Liver (tissue), 9 donors: Measurements from ENCODE around the gene SAMD4A. TPM values are rescaled to one million over a fixed set of nuclear protein-coding genes. Genes with fewer than 3 reads are reported as not detected.

Source experiments
- DNase-seq: peaks from one replicate; pipeline ENCODE4 v3.0.0-alpha.2; 2017; ENCODE audit warnings: low spot score
- H3K27ac ChIP-seq, 2 donors: one replicate each; pipeline ENCODE4 v1.7.0; 2013; ENCODE audit warnings: inconsistent platforms in 2 of 2, low read length in 2 of 2, control low read depth in 1 of 2, low read depth in 1 of 2, mild to moderate bottlenecking in 1 of 2
- H3K27me3 ChIP-seq, 4 donors: one replicate each; pipeline versions ENCODE4 v1.6.1 to v1.7.0; 2013; ENCODE audit warnings: low read length in 3 of 4, inconsistent platforms in 1 of 4, mild to moderate bottlenecking in 1 of 4, moderate library complexity in 1 of 4; ENCODE audit not compliant: control insufficient read depth in 4 of 4, insufficient read depth in 4 of 4
- H3K36me3 ChIP-seq, 4 donors: one replicate each; pipeline versions ENCODE4 v1.6.1 to v1.7.0; 2013; ENCODE audit warnings: low read length in 3 of 4, mild to moderate bottlenecking in 3 of 4, low read depth in 1 of 4, moderate library complexity in 1 of 4; ENCODE audit not compliant: control insufficient read depth in 4 of 4, insufficient read depth in 3 of 4
- H3K4me1 ChIP-seq, 4 donors: one replicate each; pipeline versions ENCODE4 v1.6.1 to v1.7.0; 2013; ENCODE audit warnings: low read length in 3 of 4, mild to moderate bottlenecking in 3 of 4, moderate library complexity in 1 of 4; ENCODE audit not compliant: control insufficient read depth in 4 of 4, insufficient read depth in 4 of 4
- H3K4me3 ChIP-seq, 3 donors: one replicate each; pipeline versions ENCODE4 v1.6.1 to v1.7.0; 2013; ENCODE audit warnings: low read length in 3 of 3, control low read depth in 1 of 3, low read depth in 1 of 3, mild to moderate bottlenecking in 1 of 3
- H3K9ac ChIP-seq, 2 donors: one replicate each; pipeline ENCODE4 v1.7.0; 2013; ENCODE audit warnings: low read length in 2 of 2, mild to moderate bottlenecking in 2 of 2, moderate library complexity in 2 of 2, control low read depth in 1 of 2, low read depth in 1 of 2
- H3K9me3 ChIP-seq, 4 donors: one replicate each; pipeline versions ENCODE4 v1.6.1 to v1.7.0; 2013; ENCODE audit warnings: low read length in 3 of 4; ENCODE audit not compliant: control insufficient read depth in 4 of 4
- EGR1 ChIP-seq, 2 donors: IDR thresholded peaks; 2 replicates each; pipeline ENCODE4 v1.6.1; 2016 to 2018; ENCODE audit warnings: antibody characterized with exemption in 2 of 2, low read depth in 2 of 2
- FOXA2 ChIP-seq: IDR thresholded peaks from 2 replicates; pipeline ENCODE4 v1.6.1; 2016; ENCODE audit warnings: antibody characterized with exemption
- GABPA ChIP-seq, 2 donors: IDR thresholded peaks in 1 of 2; conservative IDR thresholded peaks in 1 of 2; 2 replicates each; pipeline ENCODE4 v1.6.1; 2016; ENCODE audit warnings: antibody characterized with exemption in 2 of 2, mild to moderate bottlenecking in 1 of 2, moderate library complexity in 1 of 2
- HNF4A ChIP-seq, 2 donors: conservative IDR thresholded peaks; 2 replicates each; pipeline ENCODE4 v1.6.1; 2016; ENCODE audit warnings: antibody characterized with exemption in 2 of 2, mild to moderate bottlenecking in 2 of 2
- HNF4G ChIP-seq: IDR thresholded peaks from 2 replicates; pipeline ENCODE4 v1.6.1; 2016; ENCODE audit warnings: antibody characterized with exemption
- JUND ChIP-seq, 2 donors: IDR thresholded peaks; 2 replicates each; pipeline ENCODE4 v1.6.1; 2016; ENCODE audit warnings: antibody characterized with exemption in 2 of 2
- NR2F2 ChIP-seq: IDR thresholded peaks from 2 replicates; pipeline ENCODE4 v1.6.1; 2016; ENCODE audit warnings: antibody characterized with exemption
- RAD21 ChIP-seq, 2 donors: IDR thresholded peaks; 2 replicates each; pipeline ENCODE4 v1.6.1; 2016; ENCODE audit warnings: antibody characterized with exemption in 2 of 2, mild to moderate bottlenecking in 2 of 2
- REST ChIP-seq: IDR thresholded peaks from 2 replicates; pipeline ENCODE4 v1.6.1; 2016; ENCODE audit warnings: antibody characterized with exemption, mild to moderate bottlenecking
- RXRA ChIP-seq, 2 donors: IDR thresholded peaks; 2 replicates each; pipeline ENCODE4 v1.6.1; 2017 to 2018; ENCODE audit warnings: antibody characterized with exemption in 2 of 2, mild to moderate bottlenecking in 1 of 2
- SP1 ChIP-seq: IDR thresholded peaks from 2 replicates; pipeline ENCODE4 v1.6.1; 2018; ENCODE audit warnings: antibody characterized with exemption, mild to moderate bottlenecking
- TAF1 ChIP-seq: conservative IDR thresholded peaks from 2 replicates; pipeline ENCODE4 v1.6.1; 2016; ENCODE audit warnings: antibody characterized with exemption, mild to moderate bottlenecking
- YY1 ChIP-seq: IDR thresholded peaks from 2 replicates; pipeline ENCODE4 v1.6.1; 2016; ENCODE audit warnings: antibody characterized with exemption, mild to moderate bottlenecking
- ZBTB33 ChIP-seq: IDR thresholded peaks from 2 replicates; pipeline ENCODE4 v1.6.1; 2016; ENCODE audit warnings: antibody characterized with exemption
- WGBS: extraction: QIAGEN DNeasy Blood & Tissue Kit; methylation state at CpG from one replicate; pipeline ENCODE4 v1.1.7; 2013; 5-methylcytosine and 5-hydroxymethylcytosine counted together
- polyA plus RNA-seq, 2 donors: library from polyadenylated mRNA; stranded (reverse) in 1 of 2; unstranded in 1 of 2; fragments of 200-250 nt in 1 of 2; fragments of >200 nt in 1 of 2; fragmentation: Nextera tagmentation in 1 of 2; extraction: Ambion mirVana in 1 of 2; gene quantifications; one replicate each; pipeline versions ENCODE4 v1.2.1 to v1.2.3, GENCODE V29; 2013 to 2015
- total RNA-seq, 2 donors: library from RNA; depleted of rRNA; stranded (reverse); fragments of >200 nt; gene quantifications; one replicate each; pipeline ENCODE4 v1.2.3, GENCODE V29; 2014
- donor health status: healthy.
- donor health status: healthy.
- donor health status: healthy.
- donor health status: healthy.
- donor health status: healthy.

Gene SAMD4A
- total and polyA plus RNA-seq, 4 donors = 4.3 to 17.8 (median 8.1) TPM

GRCh38 chr14:54829486-54830224 lies 262.7 kb downstream of the SAMD4A start:
- Histone ChIP-seq H3K4me3 (no peak overlapping the region), H3K9ac (no peak overlapping the region), H3K9me3 (no peaks in the 10 kb centered on the region), H3K27ac (no peak overlapping the region), H3K36me3 (no peaks in the 10 kb centered on the region), H3K4me1 (peaks cover 1 to 8% (median 4%) of the 10 kb centered on the region in 4 donors), H3K27me3 (no peaks in the 10 kb centered on the region)
- TF ChIP-seq YY1 (no peak), FOXA2 (no peak), RAD21 (IDR thresholded peaks at IDR 0.05) (no peak), JUND (IDR thresholded peaks at IDR 0.05) (no peak), HNF4A (conservative IDR thresholded peaks at IDR 0.05) (no peak), NR2F2 (no peak), EGR1 (IDR thresholded peaks at IDR 0.05; ENCODE audit: low read depth in 2 of 2) (no peak), REST (no peak), GABPA (IDR thresholded peaks at IDR 0.05 in 1 of 2, conservative IDR thresholded peaks at IDR 0.05 in 1 of 2) (no peak), TAF1 (no peak), SP1 (no peak), HNF4G (no peak), RXRA (IDR thresholded peaks at IDR 0.05) (no peak), ZBTB33 (no peak)
- 86% methylated on average over 8 of the region's 8 CpGs for WGBS
- DNase-seq = no peak

- Histone ChIP-seq H3K27me3 (no peaks in the 10 kb centered on the region), H3K9ac (no peak overlapping the region), H3K4me3 (no peak overlapping the region), H3K4me1 (peaks cover 1 to 16% (median 11%) of the 10 kb centered on the region in 4 donors), H3K9me3 (no peaks in the 10 kb centered on the region), H3K36me3 (no peaks in the 10 kb centered on the region), H3K27ac (no peak overlapping the region)
- no peak for DNase-seq
- WGBS = 96% methylated on average over 4 of the region's 4 CpGs
- TF ChIP-seq FOXA2 = no peak
Observed at GRCh38 chr14:54830650-54831049, 263.7 kb downstream of the SAMD4A start.
